Kasumi-1 (cell line): ENCODE data around the gene TMSB15A.
A peak's percentile ranks its signal among the peaks of the same experiment; 100 is the strongest.
"Not testable (repeated sequence)": the region's sequence is repeated elsewhere in the genome, so short reads cannot be mapped to it uniquely, and the experiment has no call there.

Experiments
- DNase-seq, 2 experiments: peaks; one replicate each; lab custom pipeline; 2025; lab: John Stamatoyannopoulos, UW

TMSB15A gene

GRCh38 chrX:102515975-102516941 is at the start of gene TMSB15A:
TMSB15A (minus strand) TSS chrX:102516739.
- peak; percentile 23 to 43 for DNase-seq

GRCh38 chrX:102560423-102561068 is 44.0 kb upstream of the TMSB15A start:
- DNase-seq: no peak

GRCh38 chrX:102558607-102559006 is 42.1 kb upstream of the TMSB15A start:
- DNase-seq: no peak

GRCh38 chrX:102548231-102548630 is 31.7 kb upstream of the TMSB15A start:
- DNase-seq: no peak

DNA sequence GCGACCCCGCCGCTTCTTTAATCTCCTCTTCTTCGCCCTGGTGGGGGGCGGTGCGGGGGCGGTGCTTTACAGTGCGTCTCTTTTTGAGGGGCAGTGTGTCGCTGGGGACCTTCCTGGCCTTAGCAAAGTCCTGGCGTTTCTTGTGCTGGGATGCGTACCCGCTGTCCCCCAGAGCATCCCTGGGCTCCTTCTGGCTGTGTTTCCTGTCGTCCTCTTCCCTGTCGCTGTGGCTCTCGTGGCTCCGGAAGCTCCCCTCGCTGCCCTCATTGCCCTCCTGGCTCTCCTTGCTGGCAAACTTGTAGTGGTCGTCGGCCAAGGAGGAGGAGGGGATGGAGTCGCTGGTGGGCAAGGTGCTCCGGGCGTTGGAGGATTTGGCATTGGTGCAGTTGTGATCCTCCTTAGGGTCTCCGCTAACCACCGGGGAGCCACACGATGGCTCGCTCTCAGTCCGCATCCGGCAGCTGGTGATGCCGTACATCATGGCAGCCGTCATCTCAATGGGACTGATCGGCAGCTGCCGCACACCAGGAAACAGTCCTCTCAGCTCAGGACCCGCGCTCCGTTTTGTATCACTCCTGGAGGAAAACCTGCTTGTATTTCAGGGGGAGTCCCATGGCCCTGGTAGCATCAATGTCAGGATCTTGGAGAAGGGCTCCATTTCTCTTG is 30.4 kb upstream of the TMSB15A start:
- DNase-seq: no peak

GRCh38 chrX:102546175-102546574 is 29.6 kb upstream of the TMSB15A start:
- DNase-seq: not testable (repeated sequence)

GRCh38 chrX:102535958-102536357 is 19.4 kb upstream of the TMSB15A start:
- DNase-seq: no peak

- DNase-seq: peak in 1 of 2 experiments; percentile 23
These were observed 787 bp upstream of the TMSB15A start for GRCh38 chrX:102517326-102517725.

GRCh38 chrX:102514536-102514935 is 2.0 kb downstream of the TMSB15A start:
- no peak for DNase-seq

DNA sequence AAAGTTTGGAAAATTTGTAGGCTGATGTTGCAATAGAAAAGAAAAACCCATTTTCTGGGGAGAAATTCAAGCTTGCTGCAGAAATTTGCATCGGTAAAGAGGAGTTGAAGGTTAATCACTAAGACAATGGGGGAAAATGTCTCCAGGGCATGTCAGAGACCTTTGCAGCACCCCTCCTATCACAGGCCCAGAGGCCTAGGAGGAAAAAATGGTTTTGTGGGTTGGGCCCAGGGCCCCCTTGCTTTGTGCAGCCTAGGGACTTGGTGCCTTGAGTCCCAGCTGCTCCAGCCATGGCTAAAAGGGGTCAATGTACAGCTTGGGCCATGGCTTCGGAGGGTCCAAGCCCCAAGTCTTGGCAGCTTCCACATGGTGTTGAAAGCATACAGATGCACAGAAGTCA is 17.8 kb downstream of the TMSB15A start:
- no peak for DNase-seq

DNA sequence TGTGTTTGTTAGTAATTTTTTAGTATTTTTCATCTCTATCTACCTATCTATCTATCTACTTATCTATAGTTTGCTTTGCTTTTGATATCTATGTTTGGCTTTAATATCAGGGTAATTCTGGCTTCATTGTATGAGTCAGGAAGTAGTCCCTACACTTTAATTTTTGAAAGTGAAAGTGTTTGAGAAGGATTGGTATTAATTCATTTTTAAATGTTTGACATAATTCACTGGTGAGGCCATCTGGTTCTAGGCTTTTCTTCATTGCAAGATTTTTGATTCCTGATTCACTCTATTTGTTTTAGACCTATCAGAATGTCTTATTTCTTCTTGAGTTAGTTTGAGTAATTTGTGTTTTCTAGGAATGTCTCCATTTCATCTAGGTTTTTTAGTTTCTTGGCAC is 24.8 kb downstream of the TMSB15A start:
- no peak for DNase-seq

- not testable (repeated sequence) for DNase-seq
These were observed 37.8 kb downstream of the TMSB15A start for GRCh38 chrX:102478765-102479164.

DNA sequence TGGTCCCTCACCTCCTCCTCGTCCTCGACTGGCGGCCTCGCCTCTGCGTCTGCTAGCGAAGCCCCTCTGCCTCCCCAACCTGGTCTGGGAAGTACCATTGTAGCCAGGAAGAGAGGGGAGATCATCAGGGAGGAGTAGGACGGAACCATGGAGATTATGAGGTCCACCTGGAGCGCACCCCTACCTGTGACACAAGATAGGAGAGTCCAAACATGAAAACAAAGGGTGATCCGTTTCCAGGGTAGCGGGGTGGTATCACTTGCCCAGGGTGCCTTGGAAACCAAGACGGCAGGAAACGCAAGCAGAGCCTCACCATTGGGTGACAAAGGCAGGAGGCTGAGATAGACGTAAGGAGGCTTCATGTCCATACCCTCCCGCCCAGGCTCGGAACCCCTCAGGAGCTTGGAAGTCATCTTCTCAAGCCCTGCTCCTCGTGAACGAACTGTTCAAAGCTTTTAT is 44.7 kb downstream of the TMSB15A start, which contains the start of gene TCP11X2:
TCP11X2 (minus strand) TSS at position 51 of the 459 bp plus-strand sequence.
- not testable (repeated sequence) for DNase-seq

GRCh38 chrX:102470215-102470614 is 46.3 kb downstream of the TMSB15A start:
- not testable (repeated sequence) for DNase-seq
